ENCODE data around the gene GTF3C5.
"Not testable (repeated sequence)": the region's sequence is repeated elsewhere in the genome, so short reads cannot be mapped to it uniquely, and the experiment has no call there.

GTF3C5 gene

DNA sequence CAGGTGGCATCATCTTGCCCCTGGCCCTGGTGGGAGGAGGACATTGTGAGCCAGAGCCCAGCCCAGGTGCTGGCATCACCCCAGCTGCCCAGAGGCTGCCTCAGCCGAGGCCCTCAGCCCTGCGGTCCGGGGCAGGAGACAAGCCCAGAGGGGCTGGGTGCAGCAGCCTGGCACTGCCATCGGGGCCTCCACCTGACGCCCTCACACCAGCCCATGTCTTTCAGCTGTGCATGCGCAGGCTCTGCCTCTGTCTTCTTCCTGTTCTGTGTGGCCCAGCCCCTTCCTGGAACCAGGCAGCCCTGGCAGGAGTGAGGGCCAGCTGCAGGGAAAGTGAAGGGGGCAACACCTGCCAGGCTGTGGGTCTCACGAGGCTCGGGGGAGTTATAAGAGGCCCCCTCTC is 26.2 kb downstream of the GTF3C5 start:
- no peak for DNase-seq

DNA sequence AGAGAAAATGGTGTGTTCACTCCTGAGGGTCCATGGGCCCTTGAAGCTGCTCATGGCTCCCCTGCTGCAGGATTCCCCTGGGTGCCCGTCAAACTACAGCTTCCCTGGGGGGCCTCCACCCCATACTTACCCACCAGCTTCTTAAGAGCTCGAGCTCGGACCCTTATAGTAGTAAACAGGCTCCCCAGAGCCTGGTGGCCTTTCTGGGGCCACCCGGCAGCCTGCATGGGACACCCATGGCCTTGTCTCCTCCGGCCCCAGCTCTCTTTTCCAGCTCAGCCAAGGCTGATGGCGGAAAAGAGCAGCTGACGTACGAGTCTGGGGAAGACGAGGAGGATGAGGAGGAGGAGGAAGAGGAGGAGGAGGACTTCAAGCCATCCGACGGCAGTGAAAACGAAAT is 26.8 kb downstream of the GTF3C5 start:
- no peak for DNase-seq

- no peak for DNase-seq
These were observed 27.3 kb downstream of the GTF3C5 start for GRCh38 chr9:133058071-133058470.

- DNase-seq, result no peak
These were observed 27.9 kb downstream of the GTF3C5 start for GRCh38 chr9:133058550-133059320.

- DNase-seq, result no peak
These were observed 28.8 kb downstream of the GTF3C5 start for GRCh38 chr9:133059623-133060022.

DNA sequence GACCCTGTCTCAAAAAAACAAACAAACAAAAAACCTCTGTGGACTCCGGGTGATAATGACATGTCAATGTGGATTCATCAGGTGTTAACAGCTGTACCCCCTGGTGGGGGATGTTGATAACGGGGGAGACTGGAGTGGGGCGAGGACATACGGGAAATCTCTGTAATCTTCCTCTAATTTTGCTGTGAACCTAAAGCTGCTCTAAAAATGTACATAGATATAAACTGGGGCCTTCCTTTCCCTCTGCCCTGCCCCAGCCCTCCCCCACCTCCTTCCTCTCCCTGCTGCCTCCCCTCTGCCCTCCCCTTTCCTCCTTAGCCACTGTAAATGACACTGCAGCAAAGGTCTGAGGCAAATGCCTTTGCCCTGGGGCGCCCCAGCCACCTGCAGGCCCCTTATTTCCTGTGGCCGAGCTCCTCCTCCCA is 29.6 kb downstream of the GTF3C5 start:
- DNase-seq, result no peak

GRCh38 chr9:133061019-133061763 is 30.4 kb downstream of the GTF3C5 start:
- DNase-seq, result not testable (repeated sequence)

DNA sequence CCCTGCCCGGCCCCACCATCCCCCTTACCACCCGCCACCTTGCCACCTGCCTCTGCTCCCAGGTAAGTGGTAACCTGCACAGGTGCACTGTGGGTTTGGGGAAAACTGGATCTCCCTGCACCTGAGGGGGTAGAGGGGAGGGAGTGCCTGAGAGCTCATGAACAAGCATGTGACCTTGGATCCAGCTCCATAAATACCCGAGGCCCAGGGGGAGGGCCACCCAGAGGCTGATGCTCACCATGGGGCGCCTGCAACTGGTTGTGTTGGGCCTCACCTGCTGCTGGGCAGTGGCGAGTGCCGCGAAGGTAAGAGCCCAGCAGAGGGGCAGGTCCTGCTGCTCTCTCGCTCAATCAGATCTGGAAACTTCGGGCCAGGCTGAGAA is 31.0 kb downstream of the GTF3C5 start, which contains the start of gene CEL:
TSS of gene CEL (plus strand) at position 218 of the 382 bp plus-strand sequence. CDS start at position 240, 22 bp downstream.
- DNase-seq, result not testable (repeated sequence)

GRCh38 chr9:133062569-133062968 is 31.8 kb downstream of the GTF3C5 start:
- DNase-seq, result not testable (repeated sequence)

GRCh38 chr9:133063159-133063499 is 32.3 kb downstream of the GTF3C5 start:
- DNase-seq, result no peak

DNA sequence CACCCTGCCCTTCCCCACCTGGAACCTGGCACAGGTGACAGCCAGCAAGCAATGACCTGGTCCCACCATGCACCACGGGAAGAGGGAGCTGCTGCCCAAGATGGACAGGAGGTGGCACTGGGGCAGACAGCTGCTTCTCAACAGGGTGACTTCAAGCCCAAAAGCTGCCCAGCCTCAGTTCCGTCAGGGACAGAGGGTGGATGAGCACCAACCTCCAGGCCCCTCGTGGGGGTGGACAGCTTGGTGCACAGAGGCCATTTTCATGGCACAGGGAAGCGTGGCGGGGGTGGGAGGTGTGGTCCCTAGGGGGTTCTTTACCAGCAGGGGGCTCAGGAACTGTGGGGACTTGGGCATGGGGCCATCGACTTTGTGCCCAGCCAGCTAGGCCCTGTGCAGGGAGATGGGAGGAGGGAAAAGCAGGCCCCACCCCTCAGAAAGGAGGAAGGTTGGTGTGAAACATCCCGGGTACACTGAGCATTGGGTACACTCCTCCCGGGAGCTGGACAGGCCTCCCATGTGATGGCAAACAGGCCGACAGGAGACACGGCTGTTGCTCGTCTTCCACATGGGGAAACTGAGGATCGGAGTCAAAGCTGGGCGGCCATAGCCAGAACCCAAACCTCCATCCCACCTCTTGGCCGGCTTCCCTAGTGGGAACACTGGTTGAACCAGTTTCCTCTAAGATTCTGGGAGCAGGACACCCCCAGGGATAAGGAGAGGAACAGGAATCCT is 32.9 kb downstream of the GTF3C5 start:
- DNase-seq, result no peak

GRCh38 chr9:133064241-133065069 is 33.7 kb downstream of the GTF3C5 start:
- no peak for DNase-seq

DNA sequence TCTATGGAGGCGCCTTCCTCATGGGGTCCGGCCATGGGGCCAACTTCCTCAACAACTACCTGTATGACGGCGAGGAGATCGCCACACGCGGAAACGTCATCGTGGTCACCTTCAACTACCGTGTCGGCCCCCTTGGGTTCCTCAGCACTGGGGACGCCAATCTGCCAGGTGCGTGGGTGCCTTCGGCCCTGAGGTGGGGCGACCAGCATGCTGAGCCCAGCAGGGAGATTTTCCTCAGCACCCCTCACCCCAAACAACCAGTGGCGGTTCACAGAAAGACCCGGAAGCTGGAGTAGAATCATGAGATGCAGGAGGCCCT is 34.2 kb downstream of the GTF3C5 start:
- DNase-seq, result no peak

GRCh38 chr9:133066181-133066983 is 35.6 kb downstream of the GTF3C5 start:
- no peak for DNase-seq

- DNase-seq, result no peak
These were observed 36.2 kb downstream of the GTF3C5 start for GRCh38 chr9:133067006-133067405.

DNA sequence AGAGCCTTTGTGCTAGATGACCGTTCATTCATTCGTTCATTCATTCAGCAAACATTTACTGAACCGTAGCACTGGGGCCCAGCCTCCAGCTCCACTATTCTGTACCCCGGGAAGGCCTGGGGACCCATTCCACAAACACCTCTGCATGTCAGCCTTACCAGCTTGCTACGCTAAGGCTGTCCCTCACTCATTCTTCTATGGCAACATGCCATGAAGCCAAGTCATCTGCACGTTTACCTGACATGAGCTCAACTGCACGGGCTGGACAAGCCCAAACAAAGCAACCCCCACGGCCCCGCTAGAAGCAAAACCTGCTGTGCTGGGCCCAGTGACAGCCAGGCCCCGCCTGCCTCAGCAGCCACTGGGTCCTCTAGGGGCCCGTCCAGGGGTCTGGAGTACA is 37.0 kb downstream of the GTF3C5 start:
- DNase-seq, result no peak

DNA sequence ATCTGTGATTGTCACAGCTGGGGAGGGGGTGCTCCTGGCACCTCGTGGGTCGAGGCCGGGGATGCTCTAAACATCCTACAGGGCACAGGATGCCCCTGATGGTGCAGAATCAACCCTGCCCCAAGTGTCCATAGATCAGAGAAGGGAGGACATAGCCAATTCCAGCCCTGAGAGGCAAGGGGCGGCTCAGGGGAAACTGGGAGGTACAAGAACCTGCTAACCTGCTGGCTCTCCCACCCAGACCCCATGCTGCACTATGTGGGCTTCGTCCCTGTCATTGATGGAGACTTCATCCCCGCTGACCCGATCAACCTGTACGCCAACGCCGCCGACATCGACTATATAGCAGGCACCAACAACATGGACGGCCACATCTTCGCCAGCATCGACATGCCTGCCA is 37.6 kb downstream of the GTF3C5 start:
- not testable (repeated sequence) for DNase-seq

GRCh38 chr9:133070500-133070961 is 39.7 kb downstream of the GTF3C5 start:
- DNase-seq, result not testable (repeated sequence)

DNA sequence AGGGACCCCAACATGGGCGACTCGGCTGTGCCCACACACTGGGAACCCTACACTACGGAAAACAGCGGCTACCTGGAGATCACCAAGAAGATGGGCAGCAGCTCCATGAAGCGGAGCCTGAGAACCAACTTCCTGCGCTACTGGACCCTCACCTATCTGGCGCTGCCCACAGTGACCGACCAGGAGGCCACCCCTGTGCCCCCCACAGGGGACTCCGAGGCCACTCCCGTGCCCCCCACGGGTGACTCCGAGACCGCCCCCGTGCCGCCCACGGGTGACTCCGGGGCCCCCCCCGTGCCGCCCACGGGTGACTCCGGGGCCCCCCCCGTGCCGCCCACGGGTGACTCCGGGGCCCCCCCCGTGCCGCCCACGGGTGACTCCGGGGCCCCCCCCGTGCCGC is 40.2 kb downstream of the GTF3C5 start:
- DNase-seq, result not testable (repeated sequence)

DNA sequence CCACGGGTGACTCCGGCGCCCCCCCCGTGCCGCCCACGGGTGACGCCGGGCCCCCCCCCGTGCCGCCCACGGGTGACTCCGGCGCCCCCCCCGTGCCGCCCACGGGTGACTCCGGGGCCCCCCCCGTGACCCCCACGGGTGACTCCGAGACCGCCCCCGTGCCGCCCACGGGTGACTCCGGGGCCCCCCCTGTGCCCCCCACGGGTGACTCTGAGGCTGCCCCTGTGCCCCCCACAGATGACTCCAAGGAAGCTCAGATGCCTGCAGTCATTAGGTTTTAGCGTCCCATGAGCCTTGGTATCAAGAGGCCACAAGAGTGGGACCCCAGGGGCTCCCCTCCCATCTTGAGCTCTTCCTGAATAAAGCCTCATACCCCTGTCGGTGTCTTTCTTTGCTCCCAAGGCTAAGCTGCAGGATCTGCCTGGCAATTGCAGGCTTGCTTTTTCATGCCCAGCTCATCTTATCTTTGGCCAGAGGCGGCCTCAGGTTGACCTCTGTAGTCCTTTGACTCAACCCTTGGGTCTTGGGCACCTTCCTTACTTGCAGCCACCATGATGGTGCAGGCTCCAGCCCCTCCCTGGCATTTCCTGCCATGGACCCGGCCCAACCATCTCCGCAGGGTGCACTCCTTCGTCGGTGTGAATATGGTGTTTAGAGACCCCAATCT is 40.8 kb downstream of the GTF3C5 start:
- DNase-seq, result no peak

DNA sequence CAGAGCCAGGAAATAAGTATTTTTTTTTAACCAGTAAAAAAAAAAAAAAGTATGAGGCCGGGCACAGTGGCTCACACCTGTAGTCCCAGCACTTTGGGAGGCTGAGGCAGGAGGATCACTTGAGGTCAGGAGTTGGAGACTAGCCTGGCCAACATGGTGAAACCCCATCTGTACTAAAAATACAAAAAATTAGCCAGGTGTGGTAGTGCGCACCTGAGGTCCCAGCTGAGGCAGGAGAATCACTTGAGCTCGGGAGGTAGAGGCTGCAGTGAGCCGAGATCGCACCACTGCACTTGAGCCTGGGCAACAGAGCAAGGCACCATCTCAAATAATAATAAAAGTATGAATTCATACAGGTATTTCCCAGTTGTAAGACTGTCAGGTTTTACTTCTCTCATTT is 41.4 kb downstream of the GTF3C5 start:
- not testable (repeated sequence) for DNase-seq

Data from activated gamma-delta T cell (primary cell).